GM12874 (cell line): ENCODE results near the gene LATS1.

Experiments
- CTCF ChIP-seq: IDR thresholded peaks from 2 replicates; pipeline ENCODE4 v1.5.1; 2011; ENCODE audit warnings: low read depth, mild to moderate bottlenecking, control low read depth, low read length, moderate library complexity; ENCODE audit not compliant: insufficient read depth

LATS1 gene

DNA sequence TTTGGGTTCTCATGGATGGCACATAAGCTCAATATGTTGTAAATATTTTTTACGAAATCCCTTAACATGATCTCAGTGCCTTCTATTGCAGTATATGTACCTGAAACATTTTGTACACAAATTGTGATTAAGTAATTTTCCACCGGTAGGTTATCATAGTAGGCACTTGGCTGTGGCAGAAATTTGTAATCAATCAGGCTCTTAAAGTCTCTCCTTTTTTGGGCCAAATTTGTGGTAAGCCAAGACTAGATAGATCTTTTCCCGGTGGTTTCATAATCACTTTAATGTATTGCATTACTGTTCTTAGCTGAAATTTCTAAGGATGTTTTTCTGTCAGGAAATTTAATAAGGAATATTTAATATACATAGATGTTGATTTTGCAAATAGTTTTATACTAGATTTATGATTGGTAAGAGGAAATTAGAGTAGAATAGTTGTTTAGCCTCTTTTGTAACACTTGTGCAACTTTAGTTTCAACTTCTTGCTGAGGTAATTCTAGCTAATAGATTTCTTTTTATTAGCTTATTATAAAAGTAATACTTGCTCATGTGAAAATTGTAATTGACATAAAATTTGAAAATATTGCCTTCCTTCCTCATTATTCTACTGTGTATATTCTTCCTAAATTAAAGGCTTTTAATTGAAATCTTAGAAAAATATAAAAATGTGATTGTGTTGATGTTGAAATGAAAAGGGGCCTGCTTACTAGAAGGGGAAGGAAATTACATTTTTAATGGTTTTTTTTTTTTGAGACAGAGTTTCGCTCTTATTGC, 34.9 kb upstream of the LATS1 start:
- no peak for TF ChIP-seq CTCF

GRCh38 chr6:149751239-149751638, 33.3 kb upstream of the LATS1 start:
- no peak for TF ChIP-seq CTCF

DNA sequence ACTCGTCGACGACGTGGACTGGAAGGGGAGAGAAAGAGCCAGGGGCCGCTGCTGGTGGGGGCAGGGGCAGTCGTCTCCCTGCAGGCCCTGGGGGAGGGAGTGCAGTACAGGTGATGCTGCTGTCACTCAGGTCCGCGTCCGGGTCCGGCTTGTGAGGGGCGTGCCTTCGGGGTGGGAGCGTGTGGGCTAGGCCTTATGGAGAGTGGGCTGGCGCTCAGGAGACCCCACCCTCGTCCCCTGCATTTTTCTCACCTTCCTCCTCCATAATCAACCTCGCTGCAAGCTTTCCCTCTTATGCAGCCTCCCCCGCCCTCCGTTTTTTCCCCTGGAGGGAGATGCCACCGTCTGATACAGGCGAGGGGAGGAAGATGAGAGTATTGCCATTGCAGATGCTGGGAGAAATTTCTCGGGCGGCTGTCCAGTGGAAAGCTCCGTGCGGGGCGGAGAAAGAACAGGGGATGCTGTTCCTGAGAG, 32.3 kb upstream of the LATS1 start:
- no peak for TF ChIP-seq CTCF

- TF ChIP-seq CTCF = no peak
Measured at GRCh38 chr6:149749594-149750135, 31.8 kb upstream of the LATS1 start, which contains the start of gene PCMT1. PCMT1 (plus strand) TSS chr6:149749741; CDS start chr6:149749902, 161 bp downstream.

- peak; percentile 46 for TF ChIP-seq CTCF
Measured at GRCh38 chr6:149746147-149746946, 28.4 kb upstream of the LATS1 start, which contains the start of gene NUP43. NUP43 (minus strand) TSS chr6:149746529; CDS start chr6:149746495, 34 bp downstream.

DNA sequence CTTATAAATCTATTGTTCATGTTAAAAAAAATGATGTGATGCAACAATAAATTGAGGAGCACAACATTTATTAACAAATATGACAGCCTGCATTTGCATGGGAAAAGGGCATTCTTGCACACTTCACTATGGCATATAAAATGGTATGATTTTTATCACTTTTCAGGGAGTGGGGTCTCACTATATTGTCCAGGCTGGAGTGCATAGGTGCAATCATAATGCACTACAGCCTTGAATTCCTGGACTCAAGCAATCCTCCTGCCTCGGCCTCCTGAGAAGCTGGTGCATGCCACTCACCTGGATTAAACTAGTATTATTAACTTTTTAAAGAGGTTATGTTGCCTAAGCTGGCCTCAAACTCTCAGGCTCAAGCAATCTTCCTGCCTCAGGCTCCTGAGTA, 17.0 kb upstream of the LATS1 start:
- no peak for TF ChIP-seq CTCF
